ENCODE results near the gene NR2F1.

Gene NR2F1

DNA sequence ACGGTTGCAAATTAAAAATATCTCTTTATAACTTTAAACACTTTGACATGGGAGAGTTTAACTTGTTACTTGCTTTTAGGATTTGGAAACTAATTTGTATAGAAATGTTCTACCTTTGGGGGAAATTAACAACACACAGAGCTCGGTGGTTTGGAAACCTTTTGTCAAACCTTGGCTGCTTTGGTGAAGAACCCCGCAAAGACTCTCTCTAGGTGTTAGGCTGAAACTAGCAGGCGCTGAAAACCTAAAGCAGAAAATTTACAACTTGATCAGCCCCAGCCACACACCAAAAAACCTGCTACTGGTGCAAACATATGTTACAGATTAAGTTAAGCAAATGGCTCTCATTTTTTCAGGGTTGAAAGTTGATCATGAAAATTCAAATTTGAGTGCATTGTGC is 25.8 kb downstream of the NR2F1 start:
- Histone ChIP-seq H3K36me3 (ENCODE audit: control insufficient read depth, insufficient read depth, low read length) (no peaks in the 10 kb centered on the region), H3K27me3 (ENCODE audit: control insufficient read depth, insufficient read depth, low read length) (peaks cover 28% of the 10 kb centered on the region), H3K4me1 (ENCODE audit: control insufficient read depth, insufficient read depth, low read length) (peaks cover 2% of the 10 kb centered on the region), H3K4me3 (ENCODE audit: low read length) (no peak overlapping the region), H3K27ac (ENCODE audit: low read depth, low read length) (no peak overlapping the region), H3K9ac (ENCODE audit: low read length) (no peak overlapping the region)

DNA sequence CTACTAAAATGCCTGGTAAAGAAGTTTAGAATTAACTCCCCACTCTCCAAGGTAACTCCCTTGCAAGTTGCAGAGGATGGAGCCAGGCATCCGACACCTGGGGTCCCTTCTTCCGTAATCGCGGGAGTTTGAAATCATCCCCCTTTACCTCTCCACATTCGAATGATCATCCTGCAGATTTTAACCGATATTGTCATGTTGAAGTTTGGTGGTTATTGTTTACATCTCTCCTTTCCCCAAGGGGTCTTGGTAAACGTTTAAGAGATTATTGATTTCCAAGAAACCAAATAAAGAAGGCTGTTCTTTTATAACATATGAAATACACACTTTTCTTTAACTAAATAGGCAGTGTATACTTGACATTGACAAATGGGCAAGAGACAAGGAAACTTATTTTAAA is 26.7 kb downstream of the NR2F1 start:
- H3K9ac ChIP-seq (ENCODE audit: low read length), result no peak overlapping the region
- no peak overlapping the region for H3K27ac ChIP-seq (ENCODE audit: low read depth, low read length)
- H3K27me3 ChIP-seq (ENCODE audit: control insufficient read depth, insufficient read depth, low read length), result peaks cover 25% of the 10 kb centered on the region
- no peak overlapping the region for H3K4me3 ChIP-seq (ENCODE audit: low read length)
- no peaks in the 10 kb centered on the region for H3K36me3 ChIP-seq (ENCODE audit: control insufficient read depth, insufficient read depth, low read length)
- H3K4me1 ChIP-seq (ENCODE audit: control insufficient read depth, insufficient read depth, low read length), result peaks cover 2% of the 10 kb centered on the region

DNA sequence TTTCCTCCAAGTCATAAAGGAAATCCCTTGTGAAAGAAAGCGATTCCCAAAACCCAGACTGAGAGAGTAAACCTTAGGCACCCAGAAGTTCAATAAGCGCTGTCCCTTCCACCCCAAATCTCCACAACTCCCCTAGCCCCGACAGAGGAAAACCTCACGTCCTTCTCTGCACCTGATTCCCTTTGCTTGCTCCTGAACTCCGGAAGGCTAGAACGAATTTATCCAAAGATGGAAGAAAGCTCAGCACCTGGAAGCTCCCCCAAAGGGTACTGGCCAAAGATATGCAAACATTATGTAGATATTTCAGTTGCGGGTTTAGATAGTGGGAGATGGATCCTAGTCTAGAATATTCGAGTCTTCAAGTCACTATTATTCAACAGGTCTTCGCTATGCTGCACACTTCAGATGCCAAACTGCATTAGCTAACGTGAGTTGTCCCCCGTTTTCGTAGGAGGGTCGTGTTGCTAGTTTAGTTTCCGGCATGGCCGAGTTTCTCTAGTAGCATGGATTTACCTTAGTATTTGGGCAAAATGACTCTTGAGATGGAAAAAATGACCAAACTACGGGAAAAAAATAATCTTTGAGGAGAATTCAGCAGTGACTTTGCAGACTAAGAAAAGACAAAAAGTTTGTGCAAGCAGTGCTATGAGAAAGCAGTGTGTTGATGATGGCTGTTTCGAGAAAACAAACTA is 27.7 kb downstream of the NR2F1 start:
- no peaks in the 10 kb centered on the region for H3K36me3 ChIP-seq (ENCODE audit: control insufficient read depth, insufficient read depth, low read length)
- H3K9ac ChIP-seq (ENCODE audit: low read length), result no peak overlapping the region
- peaks cover 2% of the 10 kb centered on the region for H3K4me1 ChIP-seq (ENCODE audit: control insufficient read depth, insufficient read depth, low read length)
- no peak overlapping the region for H3K4me3 ChIP-seq (ENCODE audit: low read length)
- no peak overlapping the region for H3K27ac ChIP-seq (ENCODE audit: low read depth, low read length)
- peaks cover 24% of the 10 kb centered on the region for H3K27me3 ChIP-seq (ENCODE audit: control insufficient read depth, insufficient read depth, low read length)

GRCh38 chr5:93611273-93611975 is 28.4 kb downstream of the NR2F1 start:
- peaks cover 2% of the 10 kb centered on the region for H3K4me1 ChIP-seq (ENCODE audit: control insufficient read depth, insufficient read depth, low read length)
- no peak overlapping the region for H3K4me3 ChIP-seq (ENCODE audit: low read length)
- H3K9ac ChIP-seq (ENCODE audit: low read length), result no peak overlapping the region
- no peaks in the 10 kb centered on the region for H3K36me3 ChIP-seq (ENCODE audit: control insufficient read depth, insufficient read depth, low read length)
- peaks cover 24% of the 10 kb centered on the region for H3K27me3 ChIP-seq (ENCODE audit: control insufficient read depth, insufficient read depth, low read length)
- H3K27ac ChIP-seq (ENCODE audit: low read depth, low read length), result no peak overlapping the region

GRCh38 chr5:93611976-93612854 is 29.2 kb downstream of the NR2F1 start:
- no peak overlapping the region for H3K27ac ChIP-seq (ENCODE audit: low read depth, low read length)
- no peak overlapping the region for H3K9ac ChIP-seq (ENCODE audit: low read length)
- H3K27me3 ChIP-seq (ENCODE audit: control insufficient read depth, insufficient read depth, low read length), result peaks cover 24% of the 10 kb centered on the region
- no peaks in the 10 kb centered on the region for H3K36me3 ChIP-seq (ENCODE audit: control insufficient read depth, insufficient read depth, low read length)
- no peak overlapping the region for H3K4me3 ChIP-seq (ENCODE audit: low read length)
- H3K4me1 ChIP-seq (ENCODE audit: control insufficient read depth, insufficient read depth, low read length), result peaks cover 2% of the 10 kb centered on the region

DNA sequence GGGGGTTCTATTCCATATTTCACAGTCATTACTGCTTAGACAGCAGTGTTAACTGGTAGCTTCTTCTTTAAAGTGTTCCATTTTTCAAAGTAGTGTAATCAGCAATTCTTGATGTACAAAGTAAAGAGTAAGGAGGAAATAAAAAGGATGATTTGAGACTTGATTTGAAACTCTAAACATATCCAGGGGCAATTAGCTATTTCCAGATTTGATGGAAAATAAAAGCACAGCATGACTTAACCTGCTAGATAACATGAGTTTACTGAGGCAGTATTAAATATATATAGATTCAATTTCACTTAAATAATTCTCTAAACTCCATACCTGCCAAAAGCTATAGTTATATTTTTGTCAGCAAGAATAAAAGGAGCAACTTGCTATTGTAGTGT is 29.8 kb downstream of the NR2F1 start:
- Histone ChIP-seq H3K4me3 (ENCODE audit: low read length) (no peak overlapping the region), H3K9ac (ENCODE audit: low read length) (no peak overlapping the region), H3K27ac (ENCODE audit: low read depth, low read length) (no peak overlapping the region), H3K4me1 (ENCODE audit: control insufficient read depth, insufficient read depth, low read length) (peaks cover 2% of the 10 kb centered on the region), H3K27me3 (ENCODE audit: control insufficient read depth, insufficient read depth, low read length) (peaks cover 22% of the 10 kb centered on the region), H3K36me3 (ENCODE audit: control insufficient read depth, insufficient read depth, low read length) (no peaks in the 10 kb centered on the region)

- H3K4me1 ChIP-seq (ENCODE audit: control insufficient read depth, insufficient read depth, low read length), result no peaks in the 10 kb centered on the region
- H3K27ac ChIP-seq (ENCODE audit: low read depth, low read length), result no peak overlapping the region
- no peak overlapping the region for H3K9ac ChIP-seq (ENCODE audit: low read length)
- H3K27me3 ChIP-seq (ENCODE audit: control insufficient read depth, insufficient read depth, low read length), result peaks cover 7% of the 10 kb centered on the region
- H3K36me3 ChIP-seq (ENCODE audit: control insufficient read depth, insufficient read depth, low read length), result no peaks in the 10 kb centered on the region
- H3K4me3 ChIP-seq (ENCODE audit: low read length), result no peak overlapping the region
Measured at GRCh38 chr5:93616538-93617174, 33.6 kb downstream of the NR2F1 start.

DNA sequence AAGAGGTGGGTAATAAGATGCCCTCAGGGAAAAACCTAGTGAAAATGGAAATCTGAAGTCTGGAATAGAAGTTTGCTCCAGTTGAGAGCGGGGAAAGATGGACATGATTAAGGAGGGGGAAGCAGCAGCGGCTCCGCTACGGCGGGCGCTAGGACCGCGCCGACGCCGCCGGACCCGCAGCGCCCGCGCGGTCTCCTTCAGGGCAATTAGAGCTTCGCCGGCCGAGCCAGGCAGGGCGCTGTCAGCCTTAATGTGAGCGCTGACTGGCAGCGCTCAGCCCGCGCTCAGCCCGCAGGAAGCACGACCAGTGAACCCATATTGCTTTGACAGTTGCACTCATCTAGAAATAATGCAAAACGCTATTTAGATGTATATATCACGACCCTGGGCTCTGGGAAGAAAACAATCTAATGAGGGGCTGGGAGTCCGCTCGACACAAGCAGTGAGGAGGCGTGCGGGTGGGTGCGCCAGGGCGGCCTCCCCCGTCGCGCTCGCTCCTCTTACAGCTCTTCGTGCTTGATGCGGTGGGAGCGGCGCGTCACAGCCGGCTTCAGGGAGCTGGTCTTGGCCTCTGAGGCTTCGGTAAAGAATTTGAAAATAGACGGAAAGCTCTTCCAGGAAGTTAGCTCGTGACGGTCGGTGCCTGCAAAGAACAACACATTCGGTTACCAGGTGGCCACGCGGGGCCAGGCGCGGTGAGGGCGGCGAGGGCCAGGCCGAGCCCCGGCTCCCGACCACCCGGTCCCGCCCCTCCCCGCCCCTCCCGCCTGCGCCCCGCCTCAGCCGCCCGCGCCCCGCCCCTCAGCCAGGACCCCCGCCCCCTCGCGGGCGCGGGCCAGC is 37.7 kb downstream of the NR2F1 start:
- Histone ChIP-seq H3K27me3 (ENCODE audit: control insufficient read depth, insufficient read depth, low read length) (no peaks in the 10 kb centered on the region), H3K4me1 (ENCODE audit: control insufficient read depth, insufficient read depth, low read length) (no peaks in the 10 kb centered on the region), H3K27ac (ENCODE audit: low read depth, low read length) (peak overlapping the region; percentile 67), H3K4me3 (ENCODE audit: low read length) (peak overlapping the region; percentile 82), H3K36me3 (ENCODE audit: control insufficient read depth, insufficient read depth, low read length) (no peaks in the 10 kb centered on the region), H3K9ac (ENCODE audit: low read length) (no peak overlapping the region)

- H3K4me3 ChIP-seq (ENCODE audit: low read length), result peak overlapping the region; percentile 82
- H3K27me3 ChIP-seq (ENCODE audit: control insufficient read depth, insufficient read depth, low read length), result no peaks in the 10 kb centered on the region
- H3K9ac ChIP-seq (ENCODE audit: low read length), result no peak overlapping the region
- H3K36me3 ChIP-seq (ENCODE audit: control insufficient read depth, insufficient read depth, low read length), result no peaks in the 10 kb centered on the region
- H3K27ac ChIP-seq (ENCODE audit: low read depth, low read length), result peak overlapping the region; percentile 67
- H3K4me1 ChIP-seq (ENCODE audit: control insufficient read depth, insufficient read depth, low read length), result no peaks in the 10 kb centered on the region
Measured at GRCh38 chr5:93621327-93621798, 38.3 kb downstream of the NR2F1 start.

GRCh38 chr5:93622240-93622885 is 39.3 kb downstream of the NR2F1 start:
- Histone ChIP-seq H3K4me1 (ENCODE audit: control insufficient read depth, insufficient read depth, low read length) (no peaks in the 10 kb centered on the region), H3K9ac (ENCODE audit: low read length) (no peak overlapping the region), H3K27me3 (ENCODE audit: control insufficient read depth, insufficient read depth, low read length) (no peaks in the 10 kb centered on the region), H3K4me3 (ENCODE audit: low read length) (no peak overlapping the region), H3K36me3 (ENCODE audit: control insufficient read depth, insufficient read depth, low read length) (no peaks in the 10 kb centered on the region), H3K27ac (ENCODE audit: low read depth, low read length) (no peak overlapping the region)

GRCh38 chr5:93623153-93623552 is 40.1 kb downstream of the NR2F1 start:
- no peaks in the 10 kb centered on the region for H3K27me3 ChIP-seq (ENCODE audit: control insufficient read depth, insufficient read depth, low read length)
- no peaks in the 10 kb centered on the region for H3K36me3 ChIP-seq (ENCODE audit: control insufficient read depth, insufficient read depth, low read length)
- H3K9ac ChIP-seq (ENCODE audit: low read length), result no peak overlapping the region
- H3K4me1 ChIP-seq (ENCODE audit: control insufficient read depth, insufficient read depth, low read length), result no peaks in the 10 kb centered on the region
- no peak overlapping the region for H3K27ac ChIP-seq (ENCODE audit: low read depth, low read length)
- no peak overlapping the region for H3K4me3 ChIP-seq (ENCODE audit: low read length)
